Measurements from ENCODE around the gene ZNF653.
"Not testable (repeated sequence)": the region's sequence is repeated elsewhere in the genome, so short reads cannot be mapped to it uniquely, and the experiment has no call there.

The ZNF653 gene

GRCh38 chr19:11478167-11479089 is 27.2 kb downstream of the ZNF653 start:
- no peak for FAIRE-seq
- TF ChIP-seq SPI1 (IDR thresholded peaks at IDR 0.05; ENCODE audit: low read depth, low read length), result peak; percentile 83
- TF ChIP-seq PAX5 (IDR thresholded peaks at IDR 0.05; ENCODE audit: insufficient read depth, low read length, severe bottlenecking), result no peak
- no peak for TF ChIP-seq TAF1 (IDR thresholded peaks at IDR 0.05; ENCODE audit: low read depth, low read length)
- no peak for TF ChIP-seq POLR2A (IDR thresholded peaks at IDR 0.05; ENCODE audit: low read depth, low read length)
- no peak for DNase-seq (ENCODE audit: insufficient read length, low spot score)

- DNase-seq (ENCODE audit: insufficient read length, low spot score) (no peak), FAIRE-seq (no peak)
- TF ChIP-seq SPI1 (IDR thresholded peaks at IDR 0.05; ENCODE audit: low read depth, low read length) (no peak), POLR2AphosphoS5 (IDR thresholded peaks at IDR 0.05; ENCODE audit: low read depth, low read length) (no peak), PAX5 (IDR thresholded peaks at IDR 0.05; ENCODE audit: insufficient read depth, low read length, severe bottlenecking) (no peak), TAF1 (IDR thresholded peaks at IDR 0.05; ENCODE audit: low read depth, low read length) (no peak)
These were observed 29.8 kb downstream of the ZNF653 start for GRCh38 chr19:11475861-11476260.

GRCh38 chr19:11475343-11475742 is 30.3 kb downstream of the ZNF653 start:
- DNase-seq (ENCODE audit: insufficient read length, low spot score); FAIRE-seq: not testable (repeated sequence)

- FAIRE-seq, result no peak
- TF ChIP-seq POLR2AphosphoS5 (IDR thresholded peaks at IDR 0.05; ENCODE audit: low read depth, low read length) (no peak), POLR2A (IDR thresholded peaks at IDR 0.05; ENCODE audit: low read depth, low read length) (no peak), TAF1 (IDR thresholded peaks at IDR 0.05; ENCODE audit: low read depth, low read length) (no peak), PAX5 (IDR thresholded peaks at IDR 0.05; ENCODE audit: insufficient read depth, low read length, severe bottlenecking) (no peak), SPI1 (IDR thresholded peaks at IDR 0.05; ENCODE audit: low read depth, low read length) (no peak), POU2F2 (IDR thresholded peaks at IDR 0.05; ENCODE audit: low read depth, low read length) (no peak)
- no peak for DNase-seq (ENCODE audit: insufficient read length, low spot score)
These were observed 31.9 kb downstream of the ZNF653 start for GRCh38 chr19:11473725-11474124.

- DNase-seq (ENCODE audit: insufficient read length, low spot score); FAIRE-seq: not testable (repeated sequence)
These were observed 37.3 kb downstream of the ZNF653 start for GRCh38 chr19:11468266-11468845.

- DNase-seq (ENCODE audit: insufficient read length, low spot score) (peak; percentile 1), FAIRE-seq (no peak)
- TF ChIP-seq TAF1 (IDR thresholded peaks at IDR 0.05; ENCODE audit: low read depth, low read length) (no peak), POLR2A (IDR thresholded peaks at IDR 0.05; ENCODE audit: low read depth, low read length) (no peak)
These were observed 40.0 kb downstream of the ZNF653 start for GRCh38 chr19:11465600-11465999.

GRCh38 chr19:11464333-11465265 is 41.0 kb downstream of the ZNF653 start:
- no peak for DNase-seq (ENCODE audit: insufficient read length, low spot score)
- no peak for TF ChIP-seq SPI1 (IDR thresholded peaks at IDR 0.05; ENCODE audit: low read depth, low read length)
- no peak for TF ChIP-seq POU2F2 (IDR thresholded peaks at IDR 0.05; ENCODE audit: low read depth, low read length)
- TF ChIP-seq TAF1 (IDR thresholded peaks at IDR 0.05; ENCODE audit: low read depth, low read length), result no peak
- TF ChIP-seq PAX5 (IDR thresholded peaks at IDR 0.05; ENCODE audit: insufficient read depth, low read length, severe bottlenecking), result no peak
- TF ChIP-seq POLR2AphosphoS5 (IDR thresholded peaks at IDR 0.05; ENCODE audit: low read depth, low read length), result no peak
- TF ChIP-seq POLR2A (IDR thresholded peaks at IDR 0.05; ENCODE audit: low read depth, low read length), result no peak
- peak; percentile 98 for FAIRE-seq

- no peak for TF ChIP-seq POLR2A (IDR thresholded peaks at IDR 0.05; ENCODE audit: low read depth, low read length)
- no peak for TF ChIP-seq TAF1 (IDR thresholded peaks at IDR 0.05; ENCODE audit: low read depth, low read length)
- no peak for TF ChIP-seq SPI1 (IDR thresholded peaks at IDR 0.05; ENCODE audit: low read depth, low read length)
- TF ChIP-seq PAX5 (IDR thresholded peaks at IDR 0.05; ENCODE audit: insufficient read depth, low read length, severe bottlenecking), result no peak
- no peak for TF ChIP-seq POU2F2 (IDR thresholded peaks at IDR 0.05; ENCODE audit: low read depth, low read length)
- no peak for TF ChIP-seq POLR2AphosphoS5 (IDR thresholded peaks at IDR 0.05; ENCODE audit: low read depth, low read length)
- DNase-seq (ENCODE audit: insufficient read length, low spot score), result peak; percentile 7
- FAIRE-seq, result no peak
These were observed 42.2 kb downstream of the ZNF653 start for GRCh38 chr19:11463391-11463790.

GRCh38 chr19:11461453-11461852 is 44.2 kb downstream of the ZNF653 start:
- FAIRE-seq (no peak), DNase-seq (ENCODE audit: insufficient read length, low spot score) (no peak)
- TF ChIP-seq POU2F2 (IDR thresholded peaks at IDR 0.05; ENCODE audit: low read depth, low read length) (no peak), TAF1 (IDR thresholded peaks at IDR 0.05; ENCODE audit: low read depth, low read length) (no peak), SPI1 (IDR thresholded peaks at IDR 0.05; ENCODE audit: low read depth, low read length) (no peak), POLR2AphosphoS5 (IDR thresholded peaks at IDR 0.05; ENCODE audit: low read depth, low read length) (no peak), PAX5 (IDR thresholded peaks at IDR 0.05; ENCODE audit: insufficient read depth, low read length, severe bottlenecking) (no peak), POLR2A (IDR thresholded peaks at IDR 0.05; ENCODE audit: low read depth, low read length) (no peak)

- DNase-seq (ENCODE audit: insufficient read length, low spot score) (peak; percentile 30), FAIRE-seq (no peak)
- no peak for TF ChIP-seq SPI1 (IDR thresholded peaks at IDR 0.05; ENCODE audit: low read depth, low read length)
- no peak for TF ChIP-seq POLR2AphosphoS5 (IDR thresholded peaks at IDR 0.05; ENCODE audit: low read depth, low read length)
- TF ChIP-seq TAF1 (IDR thresholded peaks at IDR 0.05; ENCODE audit: low read depth, low read length), result no peak
- TF ChIP-seq PAX5 (IDR thresholded peaks at IDR 0.05; ENCODE audit: insufficient read depth, low read length, severe bottlenecking), result no peak
- TF ChIP-seq POLR2A (IDR thresholded peaks at IDR 0.05; ENCODE audit: low read depth, low read length), result no peak
- TF ChIP-seq POU2F2 (IDR thresholded peaks at IDR 0.05; ENCODE audit: low read depth, low read length), result no peak
These were observed 45.4 kb downstream of the ZNF653 start for GRCh38 chr19:11460207-11460606.

- not testable (repeated sequence) for DNase-seq (ENCODE audit: insufficient read length, low spot score); FAIRE-seq
These were observed 46.7 kb downstream of the ZNF653 start for GRCh38 chr19:11458912-11459311.

Data from GM12891 (cell line).